GM18907 (cell line): Measurements from ENCODE around the gene EIF3L.

Experiments
- ATAC-seq: cut with Tn5 transposase; IDR thresholded peaks from one replicate; pipeline ENCODE4 v1.9.1; 2021; ENCODE audit warnings: mild to moderate bottlenecking, moderate library complexity; ENCODE audit not compliant: unreplicated experiment

Gene EIF3L

DNA sequence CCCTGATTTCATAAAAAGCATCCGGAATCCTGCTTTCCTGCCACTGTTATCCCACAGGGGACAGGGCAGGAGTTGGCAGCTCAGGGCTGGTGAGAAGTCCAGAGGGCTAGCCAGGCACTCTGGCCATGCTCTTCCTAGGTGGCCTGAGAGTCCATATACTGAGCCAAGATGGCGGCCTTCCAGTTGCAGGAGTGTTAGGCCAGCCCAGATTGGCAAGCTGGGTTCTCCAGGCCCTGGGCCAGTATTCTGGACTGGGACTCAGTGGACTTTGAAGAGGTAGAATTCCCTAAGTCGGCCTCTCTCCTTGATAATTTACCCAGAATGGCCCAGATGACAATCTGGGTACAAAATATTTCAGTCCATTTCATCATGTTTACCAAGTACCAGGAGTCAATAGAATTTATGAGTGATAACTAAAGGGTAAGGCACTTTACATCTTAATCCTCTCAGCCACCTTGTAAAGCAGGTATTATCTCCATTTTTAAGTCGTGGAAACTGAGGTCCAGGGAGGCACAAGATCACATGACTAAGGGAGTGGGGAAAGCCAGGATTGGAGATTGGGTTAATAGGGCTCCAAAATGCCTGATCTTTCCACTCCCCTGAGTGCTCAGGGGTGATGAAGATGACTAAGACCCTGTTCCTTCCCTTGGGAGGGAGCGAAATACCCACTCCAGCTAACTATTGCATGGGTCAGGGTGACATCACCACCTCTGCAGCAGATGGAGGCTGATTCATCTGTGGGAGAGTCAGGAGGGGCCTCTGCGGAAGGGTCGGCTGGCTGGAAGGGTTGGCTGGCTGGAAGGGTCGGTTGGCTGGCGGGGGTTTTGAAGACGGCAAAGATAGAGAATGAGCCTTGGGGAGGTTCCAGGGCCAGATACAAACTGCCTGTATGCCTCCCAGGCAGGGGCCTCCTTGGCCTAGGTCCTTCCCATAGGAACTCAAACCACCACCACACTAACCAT lies 55.6 kb downstream of the EIF3L start:
- ATAC-seq: no peak

DNA sequence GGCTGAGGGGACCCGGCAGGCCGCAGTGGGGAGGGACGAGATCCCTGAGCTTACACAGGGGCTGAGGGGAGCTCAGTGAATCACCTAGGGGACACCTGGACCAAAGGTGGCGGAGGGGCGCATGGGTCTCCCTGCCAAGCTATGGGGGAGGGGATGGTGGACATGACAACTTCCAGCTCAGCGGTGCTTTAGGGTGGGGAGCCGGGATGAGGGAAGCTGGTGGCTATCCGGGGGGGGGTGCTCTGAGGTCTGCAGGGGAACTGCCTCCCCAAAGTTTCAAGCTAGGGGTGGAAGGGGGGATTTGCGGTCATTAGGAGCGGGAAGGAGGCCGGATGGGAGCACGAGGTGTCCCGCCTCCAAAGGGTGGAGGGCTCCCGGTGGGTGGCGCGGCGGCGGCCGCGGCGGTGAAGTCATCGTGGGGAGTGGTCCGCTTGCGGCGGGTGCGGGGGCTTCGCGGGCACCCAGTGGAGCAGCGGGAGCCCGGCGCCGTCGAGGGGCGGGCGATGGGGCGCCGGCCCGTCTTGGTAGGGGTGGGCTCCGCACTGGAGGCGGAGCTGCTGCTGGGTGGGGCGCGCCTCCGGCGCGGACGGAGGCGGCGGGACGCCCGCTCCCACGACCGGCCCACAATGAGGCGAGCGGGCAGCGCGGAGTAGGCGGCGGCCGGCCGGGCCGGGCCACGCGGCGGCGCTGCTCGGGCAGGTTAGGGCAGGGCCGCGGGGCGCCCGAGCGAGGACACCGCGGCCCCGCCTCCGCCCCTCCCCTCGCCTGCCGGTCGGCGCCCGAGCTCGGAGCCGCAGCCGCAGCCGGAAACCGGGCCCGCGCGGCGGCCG lies 56.5 kb downstream of the EIF3L start, which contains the start of gene MICALL1:
Gene MICALL1, plus strand, starts transcription at position 764 of the 830 bp plus-strand sequence. CDS start 126 bp downstream, outside the sequence.
- peak; percentile 68 for ATAC-seq

DNA sequence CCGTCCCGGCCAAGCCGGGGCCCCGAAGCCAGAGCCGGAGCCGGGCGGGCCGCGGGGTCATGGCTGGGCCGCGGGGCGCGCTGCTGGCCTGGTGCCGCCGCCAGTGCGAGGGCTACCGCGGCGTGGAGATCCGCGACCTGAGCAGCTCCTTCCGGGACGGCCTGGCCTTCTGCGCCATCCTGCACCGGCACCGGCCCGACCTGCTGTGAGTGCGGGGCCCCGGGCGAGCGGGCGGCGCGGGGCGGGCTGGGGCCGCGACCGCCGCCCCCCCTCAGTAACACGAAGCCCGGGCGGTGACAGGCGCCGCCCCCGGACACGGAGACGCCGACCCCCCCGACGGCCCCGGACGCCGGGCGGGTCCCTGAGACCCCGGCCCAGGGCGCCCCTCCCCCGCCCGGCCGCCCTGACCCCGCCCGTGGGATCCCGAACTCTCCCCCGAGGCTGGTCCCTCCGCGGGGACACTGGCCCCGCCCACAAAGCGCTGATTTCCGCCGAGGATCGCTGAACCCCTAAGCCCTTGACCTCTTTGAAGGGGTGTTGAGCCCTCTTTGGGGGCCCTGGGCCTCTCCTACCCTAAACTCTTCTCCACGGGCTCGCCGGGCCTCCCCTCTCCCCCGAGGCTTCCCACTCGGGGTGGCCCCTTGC lies 57.3 kb downstream of the EIF3L start:
- peak; percentile 18 for ATAC-seq

DNA sequence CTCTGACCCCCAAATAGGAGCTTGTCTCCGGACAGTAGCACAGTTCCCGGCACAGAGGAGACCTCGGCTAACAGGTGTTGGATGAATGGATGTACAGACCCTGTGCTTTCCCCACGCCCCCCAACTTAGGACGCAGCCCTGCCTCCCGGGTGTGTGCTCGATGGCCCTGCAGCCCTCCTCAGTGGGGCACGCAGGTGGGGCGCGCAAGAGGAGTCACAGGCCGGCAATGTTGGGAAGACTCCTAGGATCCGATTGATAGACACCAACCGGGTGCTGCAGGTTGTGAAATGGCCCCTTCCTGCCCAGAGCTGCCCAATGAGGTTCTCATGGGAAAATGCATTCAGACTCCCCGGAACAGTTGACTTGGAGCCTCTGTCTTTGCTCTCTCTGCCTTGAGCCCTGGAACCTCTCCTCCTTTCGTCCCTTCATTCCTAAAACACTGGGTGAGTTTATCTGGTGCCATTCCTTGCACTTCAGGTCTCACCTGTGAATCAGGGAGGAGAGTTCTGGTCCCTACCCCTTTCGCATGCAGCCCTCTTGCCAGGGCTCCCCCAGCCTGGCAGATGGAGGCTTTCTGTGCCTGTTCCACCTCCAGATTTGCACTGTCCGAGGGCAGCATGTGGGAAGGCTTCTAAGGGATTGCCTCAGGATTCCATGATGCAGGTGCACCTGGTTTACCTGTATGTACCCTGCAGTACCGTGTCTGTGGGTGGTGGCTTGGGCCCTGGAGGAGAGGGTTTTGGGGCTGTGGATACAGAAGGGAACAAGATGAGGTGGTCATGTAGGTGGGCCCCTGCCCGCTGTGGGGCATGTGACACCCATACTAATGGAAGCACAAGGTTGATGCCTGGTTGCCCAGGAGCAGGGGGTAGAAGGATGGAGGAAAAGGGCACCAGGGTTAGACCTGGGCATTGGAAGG lies 58.1 kb downstream of the EIF3L start:
- no peak for ATAC-seq

DNA sequence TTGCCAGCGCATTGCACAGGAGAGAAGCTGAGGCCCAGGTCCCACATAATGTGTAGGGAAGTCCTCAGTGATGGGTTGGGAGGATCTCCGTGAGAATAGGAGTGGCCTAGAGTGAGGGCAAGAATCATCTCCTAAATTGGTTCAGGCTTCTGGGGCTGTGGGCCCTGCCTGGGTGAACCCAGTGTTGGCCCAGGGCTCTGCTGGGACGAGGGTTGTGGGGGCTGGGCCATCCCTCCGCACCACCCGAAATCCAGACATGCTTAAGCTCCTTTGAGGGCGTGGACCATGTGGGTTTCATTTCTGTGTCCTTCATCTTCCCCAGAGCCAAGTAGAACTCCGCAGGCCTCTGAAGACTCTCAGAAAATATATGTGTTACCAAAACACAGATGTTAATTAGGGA lies 60.5 kb downstream of the EIF3L start:
- ATAC-seq: no peak

DNA sequence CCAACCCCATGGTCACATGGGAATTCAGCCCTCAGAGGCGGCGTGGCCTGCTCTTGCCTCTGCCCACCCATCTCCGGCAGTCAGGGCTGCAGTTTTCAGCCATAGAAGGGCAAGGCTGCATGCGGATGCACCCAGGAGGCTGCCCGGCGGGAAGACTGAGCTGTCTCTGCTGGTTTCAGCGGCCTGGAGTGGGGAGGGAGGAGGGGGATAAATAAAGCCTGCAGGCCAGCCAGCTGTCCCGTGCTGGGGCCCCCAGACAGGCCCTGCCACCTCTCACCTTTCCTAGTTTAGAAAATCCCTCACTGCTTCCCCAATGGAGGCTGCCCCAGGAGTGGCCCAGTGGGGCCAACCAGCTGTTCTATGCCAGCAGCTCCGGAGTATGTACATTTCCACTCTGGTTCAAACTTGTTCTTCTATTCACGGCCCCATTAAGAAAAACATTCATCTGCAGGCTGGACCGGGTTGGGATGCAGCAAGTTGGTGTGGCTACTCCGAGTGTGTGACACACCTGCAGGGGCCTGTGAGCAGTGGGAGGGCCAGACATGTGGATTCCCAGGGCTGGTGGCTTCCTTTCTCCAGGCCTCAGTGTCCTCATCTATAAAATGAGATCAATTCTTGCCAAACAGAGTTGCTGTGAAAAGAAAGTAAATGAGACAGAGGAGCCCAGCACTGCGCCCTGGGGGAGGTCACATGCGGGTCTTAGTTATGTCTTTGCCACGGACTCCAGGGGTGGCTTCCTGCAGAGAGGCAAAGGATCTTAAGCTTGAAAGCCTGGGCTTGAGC lies 61.9 kb downstream of the EIF3L start:
- ATAC-seq: no peak

DNA sequence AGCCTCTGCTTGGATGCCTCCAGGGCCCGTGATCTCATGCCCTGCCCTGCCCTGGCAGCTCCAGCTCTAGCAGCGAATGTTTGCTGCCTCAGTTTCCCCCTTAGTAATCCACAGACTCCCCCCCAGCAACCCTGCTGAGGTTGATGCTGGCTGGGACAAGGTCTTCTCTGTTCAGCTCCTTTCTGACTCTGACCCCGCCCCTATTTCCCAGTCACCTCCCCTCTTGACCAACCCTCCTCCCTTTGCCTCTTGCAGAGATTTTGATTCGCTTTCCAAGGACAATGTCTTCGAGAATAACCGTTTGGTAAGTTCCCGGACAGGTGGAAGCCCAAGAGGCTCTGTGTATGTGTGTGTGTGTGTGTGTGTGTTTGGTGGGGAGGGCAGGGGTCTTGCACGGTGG lies 62.5 kb downstream of the EIF3L start:
- no peak for ATAC-seq

DNA sequence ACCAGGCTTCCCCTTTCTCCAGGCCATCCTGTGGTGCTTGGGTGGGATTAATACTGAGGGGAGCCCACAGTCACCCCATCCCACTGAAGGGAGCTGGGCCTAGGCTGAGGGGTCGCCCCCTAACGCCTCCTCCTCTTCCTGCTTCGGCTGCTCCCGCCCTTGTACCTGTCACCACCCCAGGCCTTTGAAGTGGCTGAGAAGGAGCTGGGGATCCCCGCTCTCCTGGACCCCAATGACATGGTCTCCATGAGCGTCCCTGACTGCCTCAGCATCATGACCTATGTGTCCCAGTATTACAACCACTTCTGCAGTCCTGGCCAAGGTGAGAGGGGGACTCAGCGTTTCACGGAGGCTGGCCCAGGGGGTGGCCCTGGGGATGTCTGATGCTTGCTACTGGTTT lies 63.0 kb downstream of the EIF3L start:
- no peak for ATAC-seq

DNA sequence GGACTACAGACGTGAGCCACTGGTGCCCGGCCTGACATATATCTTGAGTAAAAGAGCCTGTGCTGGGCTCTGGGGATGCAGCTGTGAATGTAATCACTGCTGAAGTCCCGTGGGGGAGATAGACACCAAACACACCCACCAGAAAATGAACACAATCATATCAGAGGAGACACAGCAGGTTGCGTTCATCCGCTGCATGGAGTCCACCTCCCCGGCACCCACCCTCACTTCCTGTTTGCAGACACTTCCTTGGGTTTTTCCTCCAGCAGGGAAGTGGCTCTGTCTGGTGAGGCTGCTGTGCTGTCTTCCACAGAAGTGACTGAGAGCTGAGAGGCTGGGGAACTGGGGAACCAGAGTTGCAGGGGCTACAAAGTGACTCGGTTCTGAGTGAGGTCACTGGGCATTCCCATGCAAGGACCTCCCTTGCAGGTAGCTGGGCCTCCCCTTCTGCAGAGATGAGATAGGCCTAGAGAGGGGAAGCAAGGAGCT lies 64.1 kb downstream of the EIF3L start:
- no peak for ATAC-seq

DNA sequence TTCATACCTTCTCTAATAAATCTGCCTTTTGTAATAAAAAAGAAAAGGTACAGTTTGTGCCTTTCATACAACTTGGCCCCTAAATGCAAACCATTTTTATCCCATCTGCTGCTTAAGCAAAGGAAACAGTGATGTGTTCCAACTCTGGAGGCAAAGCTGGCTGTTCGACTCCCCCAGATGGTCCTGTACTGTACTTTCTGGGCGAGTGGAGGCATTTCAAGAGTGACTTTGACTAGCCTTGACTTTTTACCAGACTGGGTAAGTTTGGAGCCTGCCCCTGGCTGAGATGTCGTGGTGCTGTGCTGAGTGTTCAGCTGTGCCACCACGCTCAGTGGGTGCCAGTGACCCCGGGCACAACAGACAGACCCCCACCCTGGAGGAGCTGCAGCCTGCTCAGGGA lies 67.1 kb downstream of the EIF3L start:
- ATAC-seq: no peak

DNA sequence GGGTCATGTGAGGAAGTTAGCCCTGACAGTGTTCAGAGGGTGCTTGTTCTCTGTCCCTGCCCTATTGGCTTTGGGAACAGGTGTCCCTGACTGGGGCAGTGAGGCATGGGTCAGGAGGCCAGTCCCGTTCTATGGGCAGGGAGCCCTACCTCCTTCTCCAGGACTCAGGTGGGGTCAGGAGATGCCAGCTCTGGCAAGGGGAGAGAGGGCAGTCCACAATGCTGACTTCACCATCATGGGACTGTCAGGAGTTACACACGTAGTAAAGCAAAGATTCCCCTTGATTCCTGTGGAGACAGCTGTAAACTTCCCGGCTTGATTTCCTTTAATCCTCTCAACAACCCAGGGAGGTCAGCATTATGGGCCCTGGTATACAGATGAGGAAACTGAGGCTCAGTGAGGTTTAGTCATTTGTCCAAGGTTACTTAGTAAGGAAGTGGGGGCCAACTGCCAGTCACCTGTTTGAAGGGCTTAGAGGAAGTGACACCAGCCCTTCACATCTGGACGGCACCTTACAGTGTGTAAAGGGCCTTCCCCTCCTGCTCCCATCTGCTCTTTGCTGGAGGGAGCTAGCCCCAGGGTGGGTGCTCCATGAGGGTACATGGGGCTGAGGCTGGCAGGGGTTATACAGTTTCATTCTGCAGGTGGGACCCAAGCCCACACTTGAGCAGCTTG lies 68.8 kb downstream of the EIF3L start:
- ATAC-seq: no peak

DNA sequence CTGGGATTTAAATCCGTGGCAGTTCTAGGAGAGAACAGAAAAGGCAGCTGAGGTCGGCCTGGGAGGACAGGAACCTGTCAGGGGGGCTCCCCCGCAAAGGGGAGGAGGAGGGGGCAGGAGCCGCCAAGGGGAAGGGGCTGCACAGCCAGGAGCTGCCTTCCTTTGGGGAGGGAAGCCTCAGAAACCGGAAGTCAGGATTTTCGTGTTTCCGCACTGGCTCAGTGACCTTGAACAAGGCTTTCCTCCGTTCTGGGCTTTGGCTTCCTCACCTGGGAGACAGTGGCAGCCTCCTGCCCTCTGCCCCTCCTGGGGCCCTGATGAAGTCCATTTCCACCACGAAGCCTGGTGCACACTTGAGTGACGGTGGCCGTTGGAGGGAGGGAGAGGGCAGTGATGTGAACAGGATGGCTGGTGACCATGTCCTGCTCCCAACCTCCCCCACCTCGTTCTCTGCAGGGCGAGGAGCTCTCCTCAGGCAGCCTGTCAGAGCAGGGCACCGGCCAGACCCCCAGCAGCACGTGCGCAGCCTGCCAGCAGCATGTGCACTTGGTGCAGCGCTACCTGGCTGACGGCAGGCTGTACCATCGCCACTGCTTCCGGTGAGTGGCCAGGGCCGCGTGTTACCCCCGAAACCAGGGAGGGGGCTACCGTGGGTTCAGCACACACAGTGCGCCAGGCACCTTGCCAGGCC lies 69.5 kb downstream of the EIF3L start:
- no peak for ATAC-seq

DNA sequence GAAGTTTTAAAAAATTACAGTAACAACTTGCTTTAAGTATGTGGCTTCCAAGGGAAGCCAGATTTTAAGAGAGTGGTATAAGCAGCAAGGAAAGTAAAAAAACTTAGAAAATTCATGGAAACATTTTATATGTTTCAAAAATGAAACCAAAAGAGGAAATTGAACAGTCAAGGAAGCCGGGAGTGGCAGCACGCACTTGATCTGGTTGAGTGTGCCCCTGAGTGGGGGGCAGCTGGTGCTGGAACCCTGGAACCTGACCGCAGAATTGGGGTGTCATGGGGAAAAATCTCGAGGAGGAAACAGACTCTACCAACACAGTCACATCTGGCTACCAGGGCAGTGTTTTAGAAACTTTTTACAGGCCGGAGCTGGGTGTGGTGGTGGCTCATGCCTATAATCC lies 70.9 kb downstream of the EIF3L start:
- ATAC-seq: no peak

DNA sequence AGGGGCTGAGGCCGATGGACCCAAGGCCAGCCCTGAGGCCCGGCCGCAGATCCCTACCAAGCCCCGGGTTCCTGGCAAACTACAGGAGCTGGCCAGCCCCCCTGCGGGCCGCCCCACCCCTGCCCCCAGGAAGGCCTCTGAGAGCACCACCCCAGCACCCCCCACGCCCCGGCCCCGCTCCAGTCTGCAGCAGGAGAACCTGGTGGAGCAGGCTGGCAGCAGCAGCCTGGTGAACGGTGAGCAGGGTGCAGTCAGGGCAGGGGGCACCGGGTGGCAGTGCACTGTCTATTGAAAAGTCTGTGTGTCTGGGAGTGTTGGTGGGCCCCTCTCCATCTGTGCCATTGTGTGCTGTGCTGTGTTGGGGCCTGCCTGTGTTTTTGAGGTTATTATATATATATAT lies 73.0 kb downstream of the EIF3L start:
- ATAC-seq: no peak

DNA sequence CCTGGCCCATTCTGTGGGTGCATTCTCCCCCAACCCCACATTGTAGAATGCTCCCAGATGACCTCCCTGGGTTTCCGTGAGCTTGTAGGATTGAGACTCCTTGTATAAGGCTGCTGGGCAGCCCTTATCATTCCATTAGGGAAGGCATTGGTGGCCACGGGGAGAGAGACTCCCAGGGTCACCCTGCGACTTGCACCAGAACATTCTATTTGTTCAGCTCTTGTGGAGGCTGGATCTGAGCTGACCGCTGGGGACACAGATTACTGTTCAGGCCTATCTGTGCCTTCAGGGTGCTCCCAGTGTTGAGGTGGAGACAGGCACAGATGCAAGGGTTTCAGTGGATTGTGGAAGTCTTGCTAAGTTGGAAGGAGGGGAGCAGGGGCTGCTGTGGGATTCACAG lies 74.7 kb downstream of the EIF3L start:
- ATAC-seq: no peak

DNA sequence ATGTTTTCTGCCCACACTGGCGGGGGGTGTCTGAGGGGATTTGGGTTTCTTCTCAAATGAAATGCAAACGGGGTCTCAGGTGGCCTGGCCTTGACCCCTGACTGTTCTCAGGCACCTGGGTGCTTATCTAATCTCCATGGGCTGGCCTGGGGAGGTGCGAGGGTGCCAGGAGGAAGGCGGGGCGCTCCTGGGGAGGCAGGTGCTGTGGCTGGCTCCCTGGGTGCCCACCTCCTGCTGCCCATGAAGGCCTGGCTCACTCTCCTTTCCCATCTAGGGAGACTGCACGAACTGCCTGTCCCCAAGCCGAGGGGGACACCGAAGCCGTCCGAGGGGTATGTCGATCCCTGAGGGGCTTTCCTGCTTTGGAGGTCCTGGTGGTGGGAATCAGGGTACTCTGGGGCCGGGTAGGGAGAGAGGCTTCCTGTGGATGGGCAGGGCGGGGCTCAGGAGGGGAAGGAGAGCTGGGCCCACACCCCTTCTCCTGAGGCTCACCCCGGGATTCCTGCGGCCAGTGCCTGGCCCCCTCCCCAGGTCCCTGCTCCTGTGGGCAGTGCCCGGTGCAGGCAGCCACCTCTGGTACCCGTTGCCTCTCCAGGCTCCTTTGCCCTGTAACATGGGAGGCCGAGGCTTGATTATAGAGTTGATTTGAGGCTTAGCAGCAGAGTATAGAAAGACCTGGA lies 75.3 kb downstream of the EIF3L start:
- no peak for ATAC-seq

DNA sequence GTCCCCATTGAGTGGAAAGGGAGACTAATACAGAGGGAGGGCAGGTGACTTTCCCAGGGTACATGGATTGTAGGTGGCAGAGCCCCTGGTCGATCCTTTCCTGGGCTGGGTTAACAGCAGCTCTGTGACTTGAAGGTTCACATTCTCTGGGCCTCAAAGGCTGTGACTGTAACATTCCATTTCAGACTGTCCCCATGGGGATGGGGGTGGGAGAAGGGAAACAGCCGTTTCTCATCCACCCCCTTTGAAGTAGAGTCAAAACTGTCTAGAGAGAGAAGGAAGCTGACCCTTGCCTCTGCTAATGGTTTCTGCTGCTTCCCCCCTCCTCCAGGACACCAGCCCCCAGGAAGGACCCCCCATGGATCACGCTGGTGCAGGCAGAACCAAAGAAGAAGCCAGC lies 76.1 kb downstream of the EIF3L start:
- ATAC-seq: no peak

DNA sequence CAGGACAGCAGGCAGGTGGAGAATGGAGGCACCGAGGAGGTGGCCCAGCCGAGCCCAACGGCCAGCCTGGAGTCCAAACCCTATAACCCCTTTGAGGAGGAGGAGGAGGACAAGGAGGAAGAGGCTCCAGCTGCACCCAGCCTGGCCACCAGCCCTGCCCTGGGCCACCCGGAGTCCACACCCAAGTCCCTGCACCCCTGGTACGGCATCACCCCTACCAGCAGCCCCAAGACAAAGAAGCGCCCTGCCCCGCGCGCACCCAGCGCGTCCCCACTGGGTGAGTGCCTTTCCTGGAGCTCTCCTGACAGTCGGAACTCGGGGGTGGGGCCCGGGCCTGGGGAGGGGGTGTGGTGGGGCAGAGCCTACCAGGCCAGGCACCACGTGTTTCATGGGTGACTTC lies 76.5 kb downstream of the EIF3L start:
- no peak for ATAC-seq
